ENCODE data around the gene CENPP.

CENPP gene

GRCh38 chr9:92483627-92484545 lies 158.1 kb downstream of the CENPP start:
- DNase-seq: no peak

- DNase-seq: no peak
Measured at GRCh38 chr9:92484563-92484962, 158.8 kb downstream of the CENPP start.

GRCh38 chr9:92486371-92486770 lies 160.6 kb downstream of the CENPP start:
- DNase-seq: no peak

- no peak for DNase-seq
Measured at GRCh38 chr9:92488681-92489550, 163.2 kb downstream of the CENPP start.

GRCh38 chr9:92492781-92493401 lies 167.1 kb downstream of the CENPP start:
- DNase-seq: no peak

GRCh38 chr9:92493749-92494387 lies 168.1 kb downstream of the CENPP start:
- no peak for DNase-seq

- no peak for DNase-seq
Measured at GRCh38 chr9:92494856-92495255, 169.1 kb downstream of the CENPP start.

GRCh38 chr9:92496396-92497176 lies 170.8 kb downstream of the CENPP start:
- DNase-seq: no peak

GRCh38 chr9:92499701-92500100 lies 173.9 kb downstream of the CENPP start:
- no peak for DNase-seq

GRCh38 chr9:92500725-92501124 lies 175.0 kb downstream of the CENPP start:
- DNase-seq: no peak

- DNase-seq: no peak
Measured at GRCh38 chr9:92501671-92502393, 176.1 kb downstream of the CENPP start.

GRCh38 chr9:92503156-92503555 lies 177.4 kb downstream of the CENPP start:
- DNase-seq: no peak

- no peak for DNase-seq
Measured at GRCh38 chr9:92504881-92505280, 179.1 kb downstream of the CENPP start.

- no peak for DNase-seq
Measured at GRCh38 chr9:92506184-92506857, 180.6 kb downstream of the CENPP start.

GRCh38 chr9:92507005-92507404 lies 181.3 kb downstream of the CENPP start:
- DNase-seq: no peak

GRCh38 chr9:92507496-92507895 lies 181.7 kb downstream of the CENPP start:
- no peak for DNase-seq

GRCh38 chr9:92508018-92508820 lies 182.5 kb downstream of the CENPP start:
- no peak for DNase-seq

- DNase-seq: no peak
Measured at GRCh38 chr9:92509050-92509449, 183.3 kb downstream of the CENPP start.

GRCh38 chr9:92510747-92511146 lies 185.0 kb downstream of the CENPP start:
- DNase-seq: no peak

- DNase-seq: no peak
Measured at GRCh38 chr9:92512622-92513021, 186.9 kb downstream of the CENPP start.
